ENCODE results near the gene PLEKHG1. TPM values are rescaled to one million over a fixed set of nuclear protein-coding genes. Genes with fewer than 3 reads are reported as not detected.

Gene PLEKHG1
- total and polyA plus RNA-seq, 2 experiments from 2014 or later: 0.89 to 2.5 TPM

DNA sequence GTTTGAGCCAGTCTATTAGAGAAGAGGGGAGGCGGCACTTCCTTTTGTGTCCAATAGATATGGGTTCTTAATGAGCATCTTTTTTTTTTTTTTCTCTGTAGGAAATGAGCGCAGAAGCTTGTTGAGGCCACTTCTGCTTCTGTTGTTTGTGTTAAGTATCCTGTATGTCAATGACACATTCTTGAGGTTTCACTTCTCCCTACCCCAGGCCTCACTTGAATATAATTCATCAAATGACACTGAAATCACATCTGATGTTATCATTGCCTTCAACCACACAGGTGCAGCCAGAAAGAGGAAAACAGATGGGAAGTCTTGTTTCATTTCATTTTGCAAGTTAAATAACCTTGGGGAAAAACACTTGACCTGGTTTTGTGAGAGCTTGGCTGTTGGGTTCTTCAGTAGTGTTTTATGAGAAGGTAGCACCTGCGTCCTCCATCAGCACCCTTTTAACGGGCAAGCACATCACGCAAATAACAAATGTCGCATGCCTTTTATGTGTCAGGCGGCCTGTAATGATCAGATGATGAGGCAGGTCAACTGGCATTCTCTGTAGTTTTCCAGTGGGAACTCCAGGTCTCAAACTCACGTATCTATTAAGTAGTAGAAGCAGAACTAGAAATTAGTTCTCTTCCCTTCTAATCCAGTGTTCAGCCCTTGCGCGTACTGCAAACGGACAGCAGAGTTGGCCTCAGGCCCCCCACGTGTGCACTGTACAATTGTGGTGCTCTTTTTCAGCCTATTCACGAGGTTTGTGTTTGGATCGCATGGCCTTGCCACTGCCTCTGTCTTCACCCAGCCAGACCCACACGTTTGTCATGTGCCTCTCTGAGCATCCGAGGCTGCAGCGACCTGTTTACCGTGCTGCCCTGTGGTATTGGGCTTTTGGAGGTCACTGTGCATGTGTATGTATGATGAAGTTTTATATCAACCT, 23.5 kb downstream of the PLEKHG1 start:
- H3K4me2 ChIP-seq: no peak overlapping the region
- Mint-ChIP-seq H3K9me3 (peaks cover 8% of the 10 kb centered on the region; the same call in 1 of the 3 replicates), H3K4me3 (no peak overlapping the region), H3K36me3 (ENCODE audit: low read depth) (no peaks in the 10 kb centered on the region), H3K4me1 (no peaks in the 10 kb centered on the region), H3K27ac (no peak overlapping the region), H3K27me3 (ENCODE audit: insufficient read depth, low read depth, poor library complexity) (no peaks in the 10 kb centered on the region)
- H3K4me1 ChIP-seq (ENCODE audit: insufficient read depth): no peaks in the 10 kb centered on the region
- TF ChIP-seq POLR2AphosphoS5 (IDR thresholded peaks at IDR 0.05; ENCODE audit: low read depth): no peak
- TF ChIP-seq, protein P1, sequence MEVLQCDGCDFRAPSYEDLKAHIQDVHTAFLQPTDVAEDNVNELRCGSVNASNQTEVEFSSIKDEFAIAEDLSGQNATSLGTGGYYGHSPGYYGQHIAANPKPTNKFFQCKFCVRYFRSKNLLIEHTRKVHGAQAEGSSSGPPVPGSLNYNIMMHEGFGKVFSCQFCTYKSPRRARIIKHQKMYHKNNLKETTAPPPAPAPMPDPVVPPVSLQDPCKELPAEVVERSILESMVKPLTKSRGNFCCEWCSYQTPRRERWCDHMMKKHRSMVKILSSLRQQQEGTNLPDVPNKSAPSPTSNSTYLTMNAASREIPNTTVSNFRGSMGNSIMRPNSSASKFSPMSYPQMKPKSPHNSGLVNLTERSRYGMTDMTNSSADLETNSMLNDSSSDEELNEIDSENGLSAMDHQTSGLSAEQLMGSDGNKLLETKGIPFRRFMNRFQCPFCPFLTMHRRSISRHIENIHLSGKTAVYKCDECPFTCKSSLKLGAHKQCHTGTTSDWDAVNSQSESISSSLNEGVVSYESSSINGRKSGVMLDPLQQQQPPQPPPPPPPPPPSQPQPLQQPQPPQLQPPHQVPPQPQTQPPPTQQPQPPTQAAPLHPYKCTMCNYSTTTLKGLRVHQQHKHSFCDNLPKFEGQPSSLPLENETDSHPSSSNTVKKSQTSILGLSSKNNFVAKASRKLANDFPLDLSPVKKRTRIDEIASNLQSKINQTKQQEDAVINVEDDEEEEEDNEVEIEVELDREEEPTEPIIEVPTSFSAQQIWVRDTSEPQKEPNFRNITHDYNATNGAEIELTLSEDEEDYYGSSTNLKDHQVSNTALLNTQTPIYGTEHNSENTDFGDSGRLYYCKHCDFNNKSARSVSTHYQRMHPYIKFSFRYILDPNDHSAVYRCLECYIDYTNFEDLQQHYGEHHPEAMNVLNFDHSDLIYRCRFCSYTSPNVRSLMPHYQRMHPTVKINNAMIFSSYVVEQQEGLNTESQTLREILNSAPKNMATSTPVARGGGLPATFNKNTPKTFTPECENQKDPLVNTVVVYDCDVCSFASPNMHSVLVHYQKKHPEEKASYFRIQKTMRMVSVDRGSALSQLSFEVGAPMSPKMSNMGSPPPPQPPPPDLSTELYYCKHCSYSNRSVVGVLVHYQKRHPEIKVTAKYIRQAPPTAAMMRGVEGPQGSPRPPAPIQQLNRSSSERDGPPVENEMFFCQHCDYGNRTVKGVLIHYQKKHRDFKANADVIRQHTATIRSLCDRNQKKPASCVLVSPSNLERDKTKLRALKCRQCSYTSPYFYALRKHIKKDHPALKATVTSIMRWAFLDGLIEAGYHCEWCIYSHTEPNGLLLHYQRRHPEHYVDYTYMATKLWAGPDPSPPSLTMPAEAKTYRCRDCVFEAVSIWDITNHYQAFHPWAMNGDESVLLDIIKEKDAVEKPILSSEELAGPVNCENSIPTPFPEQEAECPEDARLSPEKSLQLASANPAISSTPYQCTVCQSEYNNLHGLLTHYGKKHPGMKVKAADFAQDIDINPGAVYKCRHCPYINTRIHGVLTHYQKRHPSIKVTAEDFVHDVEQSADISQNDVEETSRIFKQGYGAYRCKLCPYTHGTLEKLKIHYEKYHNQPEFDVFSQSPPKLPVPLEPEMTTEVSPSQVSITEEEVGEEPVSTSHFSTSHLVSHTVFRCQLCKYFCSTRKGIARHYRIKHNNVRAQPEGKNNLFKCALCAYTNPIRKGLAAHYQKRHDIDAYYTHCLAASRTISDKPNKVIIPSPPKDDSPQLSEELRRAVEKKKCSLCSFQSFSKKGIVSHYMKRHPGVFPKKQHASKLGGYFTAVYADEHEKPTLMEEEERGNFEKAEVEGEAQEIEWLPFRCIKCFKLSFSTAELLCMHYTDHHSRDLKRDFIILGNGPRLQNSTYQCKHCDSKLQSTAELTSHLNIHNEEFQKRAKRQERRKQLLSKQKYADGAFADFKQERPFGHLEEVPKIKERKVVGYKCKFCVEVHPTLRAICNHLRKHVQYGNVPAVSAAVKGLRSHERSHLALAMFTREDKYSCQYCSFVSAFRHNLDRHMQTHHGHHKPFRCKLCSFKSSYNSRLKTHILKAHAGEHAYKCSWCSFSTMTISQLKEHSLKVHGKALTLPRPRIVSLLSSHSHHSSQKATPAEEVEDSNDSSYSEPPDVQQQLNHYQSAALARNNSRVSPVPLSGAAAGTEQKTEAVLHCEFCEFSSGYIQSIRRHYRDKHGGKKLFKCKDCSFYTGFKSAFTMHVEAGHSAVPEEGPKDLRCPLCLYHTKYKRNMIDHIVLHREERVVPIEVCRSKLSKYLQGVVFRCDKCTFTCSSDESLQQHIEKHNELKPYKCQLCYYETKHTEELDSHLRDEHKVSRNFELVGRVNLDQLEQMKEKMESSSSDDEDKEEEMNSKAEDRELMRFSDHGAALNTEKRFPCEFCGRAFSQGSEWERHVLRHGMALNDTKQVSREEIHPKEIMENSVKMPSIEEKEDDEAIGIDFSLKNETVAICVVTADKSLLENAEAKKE (CRISPR knock-in tag; IDR thresholded peaks at IDR 0.05): no peak
- TF ChIP-seq JUNB (IDR thresholded peaks at IDR 0.05; ENCODE audit: unreplicated experiment): no peak
- TF ChIP-seq, protein P2, sequence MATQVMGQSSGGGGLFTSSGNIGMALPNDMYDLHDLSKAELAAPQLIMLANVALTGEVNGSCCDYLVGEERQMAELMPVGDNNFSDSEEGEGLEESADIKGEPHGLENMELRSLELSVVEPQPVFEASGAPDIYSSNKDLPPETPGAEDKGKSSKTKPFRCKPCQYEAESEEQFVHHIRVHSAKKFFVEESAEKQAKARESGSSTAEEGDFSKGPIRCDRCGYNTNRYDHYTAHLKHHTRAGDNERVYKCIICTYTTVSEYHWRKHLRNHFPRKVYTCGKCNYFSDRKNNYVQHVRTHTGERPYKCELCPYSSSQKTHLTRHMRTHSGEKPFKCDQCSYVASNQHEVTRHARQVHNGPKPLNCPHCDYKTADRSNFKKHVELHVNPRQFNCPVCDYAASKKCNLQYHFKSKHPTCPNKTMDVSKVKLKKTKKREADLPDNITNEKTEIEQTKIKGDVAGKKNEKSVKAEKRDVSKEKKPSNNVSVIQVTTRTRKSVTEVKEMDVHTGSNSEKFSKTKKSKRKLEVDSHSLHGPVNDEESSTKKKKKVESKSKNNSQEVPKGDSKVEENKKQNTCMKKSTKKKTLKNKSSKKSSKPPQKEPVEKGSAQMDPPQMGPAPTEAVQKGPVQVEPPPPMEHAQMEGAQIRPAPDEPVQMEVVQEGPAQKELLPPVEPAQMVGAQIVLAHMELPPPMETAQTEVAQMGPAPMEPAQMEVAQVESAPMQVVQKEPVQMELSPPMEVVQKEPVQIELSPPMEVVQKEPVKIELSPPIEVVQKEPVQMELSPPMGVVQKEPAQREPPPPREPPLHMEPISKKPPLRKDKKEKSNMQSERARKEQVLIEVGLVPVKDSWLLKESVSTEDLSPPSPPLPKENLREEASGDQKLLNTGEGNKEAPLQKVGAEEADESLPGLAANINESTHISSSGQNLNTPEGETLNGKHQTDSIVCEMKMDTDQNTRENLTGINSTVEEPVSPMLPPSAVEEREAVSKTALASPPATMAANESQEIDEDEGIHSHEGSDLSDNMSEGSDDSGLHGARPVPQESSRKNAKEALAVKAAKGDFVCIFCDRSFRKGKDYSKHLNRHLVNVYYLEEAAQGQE (IDR thresholded peaks at IDR 0.05; ENCODE audit: unreplicated experiment): no peak
- no peak for TF ChIP-seq EZH2phosphoT487 (IDR thresholded peaks at IDR 0.05; ENCODE audit: unreplicated experiment)
- no peak for TF ChIP-seq STAT1 (IDR thresholded peaks at IDR 0.05; ENCODE audit: unreplicated experiment)
- TF ChIP-seq EZH2 (IDR thresholded peaks at IDR 0.05; ENCODE audit: low read depth, unreplicated experiment): no peak
- no peak for TF ChIP-seq CREB1 (CRISPR knock-in tag; IDR thresholded peaks at IDR 0.05; ENCODE audit: low read depth)
- TF ChIP-seq, protein P3, sequence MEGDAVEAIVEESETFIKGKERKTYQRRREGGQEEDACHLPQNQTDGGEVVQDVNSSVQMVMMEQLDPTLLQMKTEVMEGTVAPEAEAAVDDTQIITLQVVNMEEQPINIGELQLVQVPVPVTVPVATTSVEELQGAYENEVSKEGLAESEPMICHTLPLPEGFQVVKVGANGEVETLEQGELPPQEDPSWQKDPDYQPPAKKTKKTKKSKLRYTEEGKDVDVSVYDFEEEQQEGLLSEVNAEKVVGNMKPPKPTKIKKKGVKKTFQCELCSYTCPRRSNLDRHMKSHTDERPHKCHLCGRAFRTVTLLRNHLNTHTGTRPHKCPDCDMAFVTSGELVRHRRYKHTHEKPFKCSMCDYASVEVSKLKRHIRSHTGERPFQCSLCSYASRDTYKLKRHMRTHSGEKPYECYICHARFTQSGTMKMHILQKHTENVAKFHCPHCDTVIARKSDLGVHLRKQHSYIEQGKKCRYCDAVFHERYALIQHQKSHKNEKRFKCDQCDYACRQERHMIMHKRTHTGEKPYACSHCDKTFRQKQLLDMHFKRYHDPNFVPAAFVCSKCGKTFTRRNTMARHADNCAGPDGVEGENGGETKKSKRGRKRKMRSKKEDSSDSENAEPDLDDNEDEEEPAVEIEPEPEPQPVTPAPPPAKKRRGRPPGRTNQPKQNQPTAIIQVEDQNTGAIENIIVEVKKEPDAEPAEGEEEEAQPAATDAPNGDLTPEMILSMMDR (conservative IDR thresholded peaks at IDR 0.05; ENCODE audit: low read depth in 2 of 2): no peak
- TF ChIP-seq ZNF331 (CRISPR knock-in tag; IDR thresholded peaks at IDR 0.05; ENCODE audit: low read depth): no peak
- TF ChIP-seq NANOG (IDR thresholded peaks at IDR 0.05; ENCODE audit: borderline replicate concordance): no peak
- TF ChIP-seq, protein P4, sequence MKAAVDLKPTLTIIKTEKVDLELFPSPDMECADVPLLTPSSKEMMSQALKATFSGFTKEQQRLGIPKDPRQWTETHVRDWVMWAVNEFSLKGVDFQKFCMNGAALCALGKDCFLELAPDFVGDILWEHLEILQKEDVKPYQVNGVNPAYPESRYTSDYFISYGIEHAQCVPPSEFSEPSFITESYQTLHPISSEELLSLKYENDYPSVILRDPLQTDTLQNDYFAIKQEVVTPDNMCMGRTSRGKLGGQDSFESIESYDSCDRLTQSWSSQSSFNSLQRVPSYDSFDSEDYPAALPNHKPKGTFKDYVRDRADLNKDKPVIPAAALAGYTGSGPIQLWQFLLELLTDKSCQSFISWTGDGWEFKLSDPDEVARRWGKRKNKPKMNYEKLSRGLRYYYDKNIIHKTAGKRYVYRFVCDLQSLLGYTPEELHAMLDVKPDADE (IDR thresholded peaks at IDR 0.05): no peak
- TF ChIP-seq ZNF114 (CRISPR knock-in tag; IDR thresholded peaks at IDR 0.05): no peak
- DNase-seq (ENCODE audit: low spot score) (no peak), ATAC-seq (no peak)
- no peak overlapping the region for H2AFZ ChIP-seq
- no peaks in the 10 kb centered on the region for H3K27me3 ChIP-seq (ENCODE audit: insufficient read depth)
- H3K36me3 ChIP-seq (ENCODE audit: insufficient read depth): no peaks in the 10 kb centered on the region
- H3K27ac ChIP-seq (ENCODE audit: low read depth): no peak overlapping the region
- no peak overlapping the region for H3K4me3 ChIP-seq
- H4K20me1 ChIP-seq (replicated peaks; ENCODE audit: insufficient read depth): no peaks in the 10 kb centered on the region; the same call in 1 of the 2 replicates
- no peaks in the 10 kb centered on the region for H3K9me2 ChIP-seq (ENCODE audit: insufficient read depth)
- no peaks in the 10 kb centered on the region for H3F3A ChIP-seq (replicated peaks; ENCODE audit: low read depth)
- H3K79me2 ChIP-seq (replicated peaks; ENCODE audit: insufficient read depth): no peaks in the 10 kb centered on the region
